Left colon (tissue), 2 donors: ENCODE measurements around the gene ASIC3. TPM values are rescaled to one million over a fixed set of nuclear protein-coding genes. Genes with fewer than 3 reads are reported as not detected.

ENCODE experiments used
- ATAC-seq: fragments of 200-7000 bp; cut with Tn5 transposase; one replicate; pipeline ENCODE4 v1.9.1; 2020; ENCODE audit warnings: mild to moderate bottlenecking, moderate library complexity
- DNase-seq, 2 donors: peaks; one replicate each; pipeline ENCODE4 v3.0.0-alpha.2; 2020
- intact Hi-C, 2 donors: fragments of 100-400 bp; cut with DNase I in 1 of 2; cut with micrococcal nuclease in 1 of 2; formaldehyde crosslinking; loops; one replicate each; pipeline versions ENCODE4 v1.11.2 to v1.14.0; 2022; cut with DNase I, micrococcal nuclease
- total RNA-seq, 2 donors: library from RNA; stranded (reverse); fragmentation: NEBNext Ultra II Directional; extraction: Animal tissue kit (Norgen Biotek cat#: 25700); gene quantifications; one replicate each; pipeline ENCODE4 v1.2.1, GENCODE V29; 2021
- donor health status: DM: no; HTN: no; CAD: no.
- donor health status: DM: yes; HTN: yes; CAD: no.

ASIC3 gene
- total RNA-seq, 2 donors from 2014 or later = 1.4 to 2.3 TPM

- intact Hi-C loops = no loop called here
- DNase-seq = no peak
- ATAC-seq = no peak
Observed at GRCh38 chr7:151046603-151047573, 1.4 kb upstream of the ASIC3 start.

GRCh38 chr7:151048911-151049463 lies 656 bp downstream of the ASIC3 start:
- DNase-seq (no peak), ATAC-seq (no peak)
- intact Hi-C loops = no loop called here

GRCh38 chr7:151051108-151051507 lies 2.8 kb downstream of the ASIC3 start:
- DNase-seq (peak; percentile 48 to 61), ATAC-seq (peak; percentile 80)
- intact Hi-C loops = no loop called here

- no peak for DNase-seq
- intact Hi-C loops = no loop called here
- ATAC-seq = no peak
Observed at GRCh38 chr7:151053096-151053495, 4.8 kb downstream of the ASIC3 start.

GRCh38 chr7:151053751-151054150 lies 5.4 kb downstream of the ASIC3 start:
- intact Hi-C loops = no loop called here
- DNase-seq (no peak), ATAC-seq (no peak)

GRCh38 chr7:151056283-151056665 lies 7.9 kb downstream of the ASIC3 start:
- ATAC-seq (no peak), DNase-seq (no peak)
- intact Hi-C loops = no loop called here

GRCh38 chr7:151056666-151057505 lies 8.6 kb downstream of the ASIC3 start:
- intact Hi-C loops = no loop called here
- ATAC-seq (no peak), DNase-seq (peak; percentile 50 to 52)

- intact Hi-C loops = no loop called here
- DNase-seq (peak in 1 of 2 donors; percentile 53), ATAC-seq (peak; percentile 2)
Observed at GRCh38 chr7:151057506-151057988, 9.2 kb downstream of the ASIC3 start, which contains the start of gene CDK5. Gene CDK5, minus strand, starts transcription at chr7:151057897. Its CDS starts 49 bp downstream, at chr7:151057848.

- intact Hi-C loops = no loop called here
- DNase-seq = peak; percentile 96 to 100
- peak; percentile 75 for ATAC-seq
Observed at GRCh38 chr7:151057989-151058780, 9.9 kb downstream of the ASIC3 start.

GRCh38 chr7:151058781-151059366 lies 10.5 kb downstream of the ASIC3 start:
- intact Hi-C loops = no loop called here
- DNase-seq (peak; percentile 45 to 47), ATAC-seq (no peak)

GRCh38 chr7:151059367-151060112 lies 11.2 kb downstream of the ASIC3 start, which contains the start of gene SLC4A2:
Gene SLC4A2, plus strand, starts transcription at chr7:151059589. Its CDS starts 2,399 bp downstream, at chr7:151061988.
- intact Hi-C loops = no loop called here
- DNase-seq = peak; percentile 82 to 85

GRCh38 chr7:151060113-151060415 lies 11.7 kb downstream of the ASIC3 start:
- ATAC-seq (no peak), DNase-seq (no peak)
- intact Hi-C loops = no loop called here

More at GRCh38 chr7:151059367-151060112, 11.2 kb downstream of the ASIC3 start, which contains the start of gene SLC4A2:
- peak; percentile 41 for ATAC-seq

- DNase-seq (peak; percentile 57 to 71), ATAC-seq (no peak)
- intact Hi-C loops = no loop called here
Observed at GRCh38 chr7:151060416-151061212, 12.3 kb downstream of the ASIC3 start.

GRCh38 chr7:151061213-151062110 lies 13.1 kb downstream of the ASIC3 start:
- ATAC-seq = no peak
- peak in 1 of 2 donors; percentile 38 for DNase-seq
- intact Hi-C loops = no loop called here

GRCh38 chr7:151062111-151062398 lies 13.7 kb downstream of the ASIC3 start:
- intact Hi-C loops = no loop called here
- DNase-seq (no peak), ATAC-seq (no peak)
